Peyer's patch (tissue), 4 donors: ENCODE results near the gene YIPF5.

Source experiments
- CTCF ChIP-seq, 6 experiments: fragments of 450-650 bp in 4 of 6; fragments of 200-600 bp in 2 of 6; sonication (generic) in 1 of 6; IDR thresholded peaks; one replicate each; pipeline ENCODE4 v1.5.1; 2017 to 2019; ENCODE audit warnings: antibody characterized with exemption in 6 of 6, mild to moderate bottlenecking in 3 of 6, moderate library complexity in 1 of 6
- POLR2A ChIP-seq, 2 donors: fragments of 450-650 bp; IDR thresholded peaks; one replicate each; pipeline ENCODE4 v1.5.1; 2017; ENCODE audit warnings: antibody characterized with exemption in 2 of 2, mild to moderate bottlenecking in 2 of 2, moderate library complexity in 2 of 2

- no peak for TF ChIP-seq POLR2A (IDR thresholded peaks at IDR 0.05)
- no peak for TF ChIP-seq CTCF (IDR thresholded peaks at IDR 0.05)
Observed at GRCh38 chr5:144177548-144177947, 7.1 kb upstream of the YIPF5 start.
